KMS-11 (cell line): ENCODE data around the gene JAM3.

Experiments
- H2AFZ ChIP-seq: fragments of 200-600 bp; sonication (generic); 2 replicates; pipeline ENCODE4 v1.6.1; 2016; ENCODE audit warnings: antibody characterized with exemption, mixed run types, low read depth
- H3K27ac ChIP-seq: fragments of 200-600 bp; sonication (generic); 2 replicates; pipeline ENCODE4 v1.6.1; 2016; ENCODE audit warnings: mild to moderate bottlenecking, mixed run types
- H3K27me3 ChIP-seq: fragments of 200-600 bp; sonication (generic); 2 replicates; pipeline ENCODE4 v1.6.1; 2017; ENCODE audit warnings: mild to moderate bottlenecking, low read depth, mixed run types, moderate library complexity; ENCODE audit not compliant: insufficient read depth
- H3K36me3 ChIP-seq: fragments of 200-600 bp; sonication (generic); 2 replicates; pipeline ENCODE4 v1.6.1; 2017; ENCODE audit warnings: mild to moderate bottlenecking, mixed run types; ENCODE audit not compliant: insufficient read depth
- H3K4me1 ChIP-seq: fragments of 200-600 bp; sonication (generic); 2 replicates; pipeline ENCODE4 v1.6.1; 2016; ENCODE audit warnings: mild to moderate bottlenecking, low read depth, mixed run types; ENCODE audit not compliant: poor library complexity, severe bottlenecking
- H3K4me2 ChIP-seq: fragments of 200-600 bp; sonication (generic); 2 replicates; pipeline ENCODE4 v1.7.0; 2016; ENCODE audit warnings: mild to moderate bottlenecking, mixed run types
- H3K4me3 ChIP-seq: fragments of 200-600 bp; sonication (generic); IDR thresholded peaks from 2 replicates; pipeline ENCODE4 v1.6.1; 2017; ENCODE audit warnings: low read depth, low read length, mixed read lengths; ENCODE audit not compliant: insufficient read depth
- H3K79me2 ChIP-seq: fragments of 200-600 bp; sonication (generic); 2 replicates; pipeline ENCODE4 v1.6.1; 2016; ENCODE audit warnings: low read depth, mixed run types; ENCODE audit not compliant: insufficient read depth
- H3K9ac ChIP-seq: fragments of 200-600 bp; sonication (generic); 2 replicates; pipeline ENCODE4 v1.6.1; 2016; ENCODE audit warnings: mild to moderate bottlenecking, mixed run types
- H4K20me1 ChIP-seq: fragments of 200-600 bp; sonication (generic); 2 replicates; pipeline ENCODE4 v1.6.1; 2016; ENCODE audit warnings: mild to moderate bottlenecking, mixed run types; ENCODE audit not compliant: insufficient read depth
- CTCF ChIP-seq: fragments of 200-600 bp; sonication (generic); conservative IDR thresholded peaks from 2 replicates; pipeline ENCODE4 v1.6.1; 2017; ENCODE audit warnings: low read depth, mild to moderate bottlenecking, antibody characterized with exemption, low read length, moderate library complexity, mixed read lengths

Gene JAM3

DNA sequence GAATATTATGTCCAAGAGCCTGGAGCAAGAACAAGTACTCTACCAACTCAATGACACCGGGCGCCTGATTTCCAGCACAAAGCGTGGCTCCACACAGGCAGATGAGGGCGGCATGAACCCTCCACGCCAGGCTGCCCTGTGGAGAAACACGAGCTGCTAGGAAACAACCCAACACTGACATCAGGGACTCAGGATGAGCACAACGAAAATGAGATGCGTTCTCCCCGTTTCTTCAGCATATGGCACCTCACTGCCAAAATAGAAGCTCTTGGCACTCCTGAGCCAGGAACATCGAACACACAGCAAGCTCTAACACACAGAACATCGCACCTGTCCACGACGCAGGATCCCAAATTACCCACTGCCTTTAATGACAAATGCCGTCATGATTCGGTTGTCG, 86.6 kb downstream of the JAM3 start:
- no peak overlapping the region for H3K27ac ChIP-seq
- no peak overlapping the region for H3K9ac ChIP-seq
- no peaks in the 10 kb centered on the region for H3K36me3 ChIP-seq
- H4K20me1 ChIP-seq = no peaks in the 10 kb centered on the region
- H3K4me3 ChIP-seq = no peak overlapping the region
- H3K4me2 ChIP-seq = no peak overlapping the region
- no peaks in the 10 kb centered on the region for H3K4me1 ChIP-seq
- no peak for TF ChIP-seq CTCF
- H3K79me2 ChIP-seq = no peaks in the 10 kb centered on the region
- H3K27me3 ChIP-seq = no peaks in the 10 kb centered on the region
- H2AFZ ChIP-seq = no peak overlapping the region

- H2AFZ ChIP-seq = no peak overlapping the region
Observed at GRCh38 chr11:134155946-134156865, 87.3 kb downstream of the JAM3 start.

GRCh38 chr11:134157451-134157850, 88.6 kb downstream of the JAM3 start:
- Histone ChIP-seq H3K79me2 (no peaks in the 10 kb centered on the region), H3K9ac (no peak overlapping the region), H3K27me3 (no peaks in the 10 kb centered on the region), H3K36me3 (no peaks in the 10 kb centered on the region), H4K20me1 (no peaks in the 10 kb centered on the region), H2AFZ (no peak overlapping the region), H3K4me3 (no peak overlapping the region), H3K4me1 (no peaks in the 10 kb centered on the region), H3K27ac (no peak overlapping the region), H3K4me2 (no peak overlapping the region)
- TF ChIP-seq CTCF = no peak

More at GRCh38 chr11:134155946-134156865, 87.3 kb downstream of the JAM3 start:
- Histone ChIP-seq H3K27ac (no peak overlapping the region), H4K20me1 (no peaks in the 10 kb centered on the region), H3K4me3 (no peak overlapping the region), H3K9ac (no peak overlapping the region), H3K27me3 (no peaks in the 10 kb centered on the region), H3K4me2 (no peak overlapping the region), H3K4me1 (no peaks in the 10 kb centered on the region), H3K79me2 (no peaks in the 10 kb centered on the region), H3K36me3 (no peaks in the 10 kb centered on the region)
- no peak for TF ChIP-seq CTCF

GRCh38 chr11:134158023-134158422, 89.2 kb downstream of the JAM3 start:
- Histone ChIP-seq H3K36me3 (no peaks in the 10 kb centered on the region), H3K79me2 (no peaks in the 10 kb centered on the region), H4K20me1 (no peaks in the 10 kb centered on the region)

More at GRCh38 chr11:134158023-134158422, 89.2 kb downstream of the JAM3 start:
- Histone ChIP-seq H3K27me3 (no peaks in the 10 kb centered on the region), H3K9ac (no peak overlapping the region), H3K4me1 (no peaks in the 10 kb centered on the region), H3K4me3 (no peak overlapping the region), H2AFZ (no peak overlapping the region), H3K4me2 (no peak overlapping the region), H3K27ac (no peak overlapping the region)
- TF ChIP-seq CTCF = no peak
